CD4-positive, alpha-beta T cell treated with Interleukin-15 for 4 hours (primary cell): ENCODE measurements around the gene ATP4B.

Experiments used
- DNase-seq: peaks from one replicate; pipeline ENCODE4 v3.0.0-alpha.2; 2020; ENCODE audit warnings: low spot score

Gene ATP4B

GRCh38 chr13:113607056-113607888 lies 50.7 kb downstream of the ATP4B start:
- DNase-seq: no peak

- DNase-seq: no peak
Observed at GRCh38 chr13:113605866-113606438, 52.0 kb downstream of the ATP4B start.

GRCh38 chr13:113605461-113605860 lies 52.5 kb downstream of the ATP4B start:
- DNase-seq: no peak

- no peak for DNase-seq
Observed at GRCh38 chr13:113604186-113604585, 53.8 kb downstream of the ATP4B start.

- DNase-seq: no peak
Observed at GRCh38 chr13:113603116-113603710, 54.8 kb downstream of the ATP4B start.

- no peak for DNase-seq
Observed at GRCh38 chr13:113602291-113602988, 55.6 kb downstream of the ATP4B start.

GRCh38 chr13:113601166-113602070 lies 56.6 kb downstream of the ATP4B start:
- DNase-seq: no peak

- DNase-seq: no peak
Observed at GRCh38 chr13:113599391-113599790, 58.6 kb downstream of the ATP4B start.
